SK-N-SH treated with all-trans-retinoic acid at 6 μM for 48 hours (cell line): ENCODE results near the gene PXMP2.

Experiments used
- ATAC-seq: fragments of 200-7000 bp; cut with Tn5 transposase; 3 replicates; pipeline ENCODE4 v1.9.1; 2020; ENCODE audit warnings: mild to moderate bottlenecking, moderate library complexity
- ARNTL ChIP-seq: fragments of 450-650 bp; formaldehyde crosslinking; IDR thresholded peaks from 2 replicates; pipeline ENCODE4 v1.5.0; 2020; ENCODE audit warnings: low read depth, mild to moderate bottlenecking, moderate library complexity, borderline replicate concordance
- BACH2 ChIP-seq: fragments of 250-450 bp; sonication (Bioruptor Pico); IDR thresholded peaks from 2 replicates; pipeline ENCODE4 v1.9.0; 2021; ENCODE audit warnings: mild to moderate bottlenecking, borderline replicate concordance
- CREB5 ChIP-seq: fragments of 250-450 bp; sonication (Bioruptor Pico); IDR thresholded peaks from 2 replicates; pipeline ENCODE4 v1.5.1; 2020; ENCODE audit warnings: low read depth, mild to moderate bottlenecking, moderate library complexity
- CSDC2 ChIP-seq: fragments of 250-450 bp; sonication (Bioruptor Pico); IDR thresholded peaks from 2 replicates; pipeline ENCODE4 v1.5.0; 2020; ENCODE audit warnings: mild to moderate bottlenecking, moderate library complexity
- CSRNP3 ChIP-seq: fragments of 250-450 bp; sonication (Bioruptor Pico); IDR thresholded peaks from 2 replicates; pipeline ENCODE4 v1.5.1; 2021; ENCODE audit warnings: mild to moderate bottlenecking, moderate library complexity
- ESRRG ChIP-seq: fragments of 250-450 bp; sonication (Bioruptor Pico); IDR thresholded peaks from 2 replicates; pipeline ENCODE4 v1.6.1; 2021; ENCODE audit warnings: mild to moderate bottlenecking
- GLIS3 ChIP-seq: fragments of 250-450 bp; sonication (Bioruptor Pico); IDR thresholded peaks from 2 replicates; pipeline ENCODE4 v1.5.0; 2020; ENCODE audit warnings: mild to moderate bottlenecking, moderate library complexity
- ISL1 ChIP-seq: fragments of 250-450 bp; sonication (Bioruptor Pico); IDR thresholded peaks from 2 replicates; pipeline ENCODE4 v2.1.2; 2022; ENCODE audit warnings: mild to moderate bottlenecking, moderate library complexity
- OSR1 ChIP-seq: fragments of 250-450 bp; sonication (Bioruptor Pico); IDR thresholded peaks from 2 replicates; pipeline ENCODE4 v1.8.0; 2022; ENCODE audit warnings: moderate library complexity, mild to moderate bottlenecking, inconsistent platforms
- POU6F1 ChIP-seq: fragments of 250-450 bp; sonication (Bioruptor Pico); IDR thresholded peaks from 2 replicates; pipeline ENCODE4 v1.8.0; 2021; ENCODE audit warnings: low read depth, mild to moderate bottlenecking, moderate library complexity, borderline replicate concordance
- PPARA ChIP-seq: fragments of 250-450 bp; sonication (Bioruptor Pico); IDR thresholded peaks from 2 replicates; pipeline ENCODE4 v1.5.0; 2020; ENCODE audit warnings: mild to moderate bottlenecking, borderline replicate concordance
- RARB ChIP-seq: fragments of 250-450 bp; sonication (Bioruptor Pico); IDR thresholded peaks from 2 replicates; pipeline ENCODE4 v1.8.0; 2021; ENCODE audit warnings: mild to moderate bottlenecking, moderate library complexity
- SNAI2 ChIP-seq: fragments of 250-450 bp; sonication (Bioruptor Pico); IDR thresholded peaks from 2 replicates; pipeline ENCODE4 v1.5.0; 2020; ENCODE audit warnings: mild to moderate bottlenecking, moderate library complexity
- TCF4 ChIP-seq: fragments of 250-450 bp; sonication (Bioruptor Pico); IDR thresholded peaks from 2 replicates; pipeline ENCODE4 v1.8.0; 2021; ENCODE audit warnings: mild to moderate bottlenecking, moderate library complexity, borderline replicate concordance
- TOX ChIP-seq: fragments of 250-450 bp; sonication (Bioruptor Pico); IDR thresholded peaks from 2 replicates; pipeline ENCODE4 v1.8.0; 2021; ENCODE audit warnings: mild to moderate bottlenecking, moderate library complexity, borderline replicate concordance
- ZC3H10 ChIP-seq: fragments of 250-450 bp; sonication (Bioruptor Pico); IDR thresholded peaks from 2 replicates; pipeline ENCODE4 v1.5.1; 2021; ENCODE audit warnings: mild to moderate bottlenecking, moderate library complexity
- ZFP3 ChIP-seq: fragments of 250-450 bp; sonication (Bioruptor Pico); IDR thresholded peaks from 2 replicates; pipeline ENCODE4 v1.5.0; 2020; ENCODE audit warnings: mild to moderate bottlenecking, moderate library complexity
- ZNF70 ChIP-seq: fragments of 450-650 bp; formaldehyde crosslinking; IDR thresholded peaks from 2 replicates; pipeline ENCODE4 v1.5.0; 2020; ENCODE audit warnings: mild to moderate bottlenecking, moderate library complexity
- ZNF8 ChIP-seq: fragments of 450-650 bp; formaldehyde crosslinking; IDR thresholded peaks from 2 replicates; pipeline ENCODE4 v1.5.0; 2020; ENCODE audit warnings: mild to moderate bottlenecking, moderate library complexity
- TF ChIP-seq, protein P1 (sequence below): fragments of 250-450 bp; sonication (Bioruptor Pico); IDR thresholded peaks from 2 replicates; pipeline ENCODE4 v1.8.0; 2020; ENCODE audit warnings: mild to moderate bottlenecking, moderate library complexity, borderline replicate concordance
- TF ChIP-seq, protein P2 (sequence below): fragments of 250-450 bp; sonication (Bioruptor Pico); IDR thresholded peaks from 2 replicates; pipeline ENCODE4 v1.5.0; 2020; ENCODE audit warnings: mild to moderate bottlenecking, moderate library complexity

Gene PXMP2

DNA sequence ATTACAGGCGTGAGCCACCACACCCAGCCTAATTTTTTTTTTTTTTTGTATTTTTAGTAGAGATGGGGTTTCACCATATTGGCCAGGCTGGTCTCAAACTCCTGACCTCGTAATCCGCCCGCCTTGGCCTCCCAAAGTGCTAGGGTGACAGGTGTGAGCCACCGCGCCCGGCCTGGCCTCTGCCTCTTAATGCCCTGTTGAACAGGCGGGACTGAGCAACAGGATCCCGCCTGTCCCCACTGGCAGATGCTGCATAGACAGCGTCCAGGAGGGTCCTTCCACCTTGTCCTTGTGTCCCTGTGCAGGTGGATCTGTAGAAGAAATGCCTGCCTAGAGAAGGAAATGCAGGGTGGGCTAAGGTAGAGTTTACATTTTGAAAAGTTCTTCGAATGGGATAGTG, 29.0 kb downstream of the PXMP2 start:
- TF ChIP-seq ESRRG (CRISPR knock-in tag), result no peak
- TF ChIP-seq RARB (CRISPR knock-in tag), result no peak
- ATAC-seq, result no peak

GRCh38 chr12:132717011-132717410, 29.6 kb downstream of the PXMP2 start:
- TF ChIP-seq, protein P1, sequence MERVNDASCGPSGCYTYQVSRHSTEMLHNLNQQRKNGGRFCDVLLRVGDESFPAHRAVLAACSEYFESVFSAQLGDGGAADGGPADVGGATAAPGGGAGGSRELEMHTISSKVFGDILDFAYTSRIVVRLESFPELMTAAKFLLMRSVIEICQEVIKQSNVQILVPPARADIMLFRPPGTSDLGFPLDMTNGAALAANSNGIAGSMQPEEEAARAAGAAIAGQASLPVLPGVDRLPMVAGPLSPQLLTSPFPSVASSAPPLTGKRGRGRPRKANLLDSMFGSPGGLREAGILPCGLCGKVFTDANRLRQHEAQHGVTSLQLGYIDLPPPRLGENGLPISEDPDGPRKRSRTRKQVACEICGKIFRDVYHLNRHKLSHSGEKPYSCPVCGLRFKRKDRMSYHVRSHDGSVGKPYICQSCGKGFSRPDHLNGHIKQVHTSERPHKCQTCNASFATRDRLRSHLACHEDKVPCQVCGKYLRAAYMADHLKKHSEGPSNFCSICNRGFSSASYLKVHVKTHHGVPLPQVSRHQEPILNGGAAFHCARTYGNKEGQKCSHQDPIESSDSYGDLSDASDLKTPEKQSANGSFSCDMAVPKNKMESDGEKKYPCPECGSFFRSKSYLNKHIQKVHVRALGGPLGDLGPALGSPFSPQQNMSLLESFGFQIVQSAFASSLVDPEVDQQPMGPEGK (CRISPR knock-in tag), result no peak
- no peak for TF ChIP-seq GLIS3
- TF ChIP-seq POU6F1 (CRISPR knock-in tag), result no peak
- no peak for TF ChIP-seq PPARA (CRISPR knock-in tag)
- no peak for TF ChIP-seq CSDC2 (CRISPR knock-in tag)
- TF ChIP-seq ZNF8 (CRISPR knock-in tag), result no peak
- TF ChIP-seq, protein P2, sequence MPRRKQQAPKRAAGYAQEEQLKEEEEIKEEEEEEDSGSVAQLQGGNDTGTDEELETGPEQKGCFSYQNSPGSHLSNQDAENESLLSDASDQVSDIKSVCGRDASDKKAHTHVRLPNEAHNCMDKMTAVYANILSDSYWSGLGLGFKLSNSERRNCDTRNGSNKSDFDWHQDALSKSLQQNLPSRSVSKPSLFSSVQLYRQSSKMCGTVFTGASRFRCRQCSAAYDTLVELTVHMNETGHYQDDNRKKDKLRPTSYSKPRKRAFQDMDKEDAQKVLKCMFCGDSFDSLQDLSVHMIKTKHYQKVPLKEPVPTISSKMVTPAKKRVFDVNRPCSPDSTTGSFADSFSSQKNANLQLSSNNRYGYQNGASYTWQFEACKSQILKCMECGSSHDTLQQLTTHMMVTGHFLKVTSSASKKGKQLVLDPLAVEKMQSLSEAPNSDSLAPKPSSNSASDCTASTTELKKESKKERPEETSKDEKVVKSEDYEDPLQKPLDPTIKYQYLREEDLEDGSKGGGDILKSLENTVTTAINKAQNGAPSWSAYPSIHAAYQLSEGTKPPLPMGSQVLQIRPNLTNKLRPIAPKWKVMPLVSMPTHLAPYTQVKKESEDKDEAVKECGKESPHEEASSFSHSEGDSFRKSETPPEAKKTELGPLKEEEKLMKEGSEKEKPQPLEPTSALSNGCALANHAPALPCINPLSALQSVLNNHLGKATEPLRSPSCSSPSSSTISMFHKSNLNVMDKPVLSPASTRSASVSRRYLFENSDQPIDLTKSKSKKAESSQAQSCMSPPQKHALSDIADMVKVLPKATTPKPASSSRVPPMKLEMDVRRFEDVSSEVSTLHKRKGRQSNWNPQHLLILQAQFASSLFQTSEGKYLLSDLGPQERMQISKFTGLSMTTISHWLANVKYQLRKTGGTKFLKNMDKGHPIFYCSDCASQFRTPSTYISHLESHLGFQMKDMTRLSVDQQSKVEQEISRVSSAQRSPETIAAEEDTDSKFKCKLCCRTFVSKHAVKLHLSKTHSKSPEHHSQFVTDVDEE, result no peak
- TF ChIP-seq RARB (CRISPR knock-in tag), result no peak
- no peak for TF ChIP-seq ISL1 (CRISPR knock-in tag)
- TF ChIP-seq OSR1, result no peak
- ATAC-seq, result no peak

DNA sequence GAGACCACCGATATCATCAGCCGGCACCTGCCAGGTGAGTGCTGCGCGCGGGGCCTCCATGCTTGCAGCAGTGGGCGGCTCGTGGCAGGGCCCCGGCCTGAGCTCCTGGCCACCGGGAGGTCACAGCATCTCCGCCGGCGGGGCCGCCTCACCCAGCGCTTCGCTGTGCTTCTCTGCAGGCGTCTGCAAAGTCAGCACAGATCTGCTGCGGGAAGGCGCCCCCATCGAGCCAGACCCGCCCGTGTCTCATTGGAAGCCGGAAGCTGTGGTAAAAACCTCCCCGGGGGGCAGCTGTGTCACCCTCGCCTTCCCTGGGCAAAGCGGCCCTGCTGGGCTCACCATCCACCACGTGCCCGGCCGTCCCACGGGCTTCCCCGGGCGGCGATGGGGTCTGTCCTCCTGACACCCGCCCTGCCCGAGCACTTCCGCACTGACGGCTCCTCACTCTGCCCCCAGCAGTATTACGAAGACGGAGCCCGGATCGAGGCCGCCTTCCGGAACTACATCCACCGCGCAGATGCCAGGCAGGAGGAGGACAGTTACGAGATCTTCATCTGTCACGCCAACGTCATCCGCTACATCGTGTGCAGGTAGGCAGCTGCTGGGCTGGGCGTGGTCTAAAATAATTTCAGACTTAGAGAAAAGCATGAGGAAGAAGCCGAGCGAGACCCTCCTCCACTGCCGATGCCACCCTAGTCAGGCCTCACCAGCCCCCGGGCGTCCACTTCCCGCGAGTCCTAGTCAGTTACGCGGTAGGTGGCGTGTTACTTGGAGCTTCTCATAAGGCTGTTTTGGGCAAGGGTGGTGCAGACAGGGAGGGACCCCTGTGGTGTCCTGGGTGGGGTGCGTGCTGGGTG, 30.4 kb downstream of the PXMP2 start:
- no peak for ATAC-seq
- TF ChIP-seq, protein P2, result no peak
- TF ChIP-seq CSRNP3 (CRISPR knock-in tag) (no peak), ZNF8 (CRISPR knock-in tag) (no peak), POU6F1 (CRISPR knock-in tag) (no peak), RARB (CRISPR knock-in tag) (no peak), ARNTL (CRISPR knock-in tag) (no peak), ZC3H10 (CRISPR knock-in tag) (no peak), TOX (CRISPR knock-in tag) (no peak), BACH2 (CRISPR knock-in tag) (no peak), TCF4 (CRISPR knock-in tag) (no peak), PPARA (CRISPR knock-in tag) (no peak), GLIS3 (no peak), ZFP3 (CRISPR knock-in tag) (no peak), ISL1 (CRISPR knock-in tag) (no peak), ZNF70 (CRISPR knock-in tag) (no peak), CSDC2 (CRISPR knock-in tag) (no peak), ESRRG (CRISPR knock-in tag) (no peak), CREB5 (CRISPR knock-in tag) (no peak), SNAI2 (CRISPR knock-in tag) (no peak)
